ENCODE results near the gene DIAPH2. TPM values are rescaled to one million over a fixed set of nuclear protein-coding genes. Genes with fewer than 3 reads are reported as not detected.
"Not testable (repeated sequence)": the region's sequence is repeated elsewhere in the genome, so short reads cannot be mapped to it uniquely, and the experiment has no call there.

DIAPH2 gene
- total and polyA plus RNA-seq, 2 donors (not counting 1 experiment from before 2014, with no cell fraction given), result 4.2 to 32.4 TPM

DNA sequence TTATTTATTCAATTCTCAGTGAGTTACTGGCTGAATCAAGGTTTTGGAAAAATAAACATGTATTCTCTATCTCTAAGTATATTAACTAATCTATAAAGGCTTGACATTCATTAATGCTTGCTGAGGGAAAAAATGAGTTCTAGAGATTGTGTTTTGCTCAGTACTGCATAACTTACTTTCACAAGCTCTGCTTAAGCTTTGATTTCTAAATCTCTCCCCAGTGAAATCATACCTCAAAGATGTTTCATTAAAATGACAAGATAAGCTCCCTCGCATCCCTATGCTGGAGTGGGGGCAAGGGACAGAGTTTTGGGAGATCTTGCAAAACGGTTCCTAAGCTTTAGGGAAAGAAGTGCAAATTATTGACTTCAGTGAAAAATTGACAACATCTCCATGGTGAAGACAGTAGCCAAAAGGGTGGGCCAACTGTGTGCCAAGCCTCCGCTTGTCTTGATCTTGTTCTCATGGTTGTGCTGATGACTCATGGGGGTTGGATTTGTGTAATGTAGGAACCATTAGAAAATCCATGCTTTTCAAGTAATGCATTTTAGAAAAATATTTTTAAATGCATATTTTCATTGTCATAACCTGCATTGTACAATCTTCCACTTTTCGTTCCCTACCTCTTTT is 720.5 kb downstream of the DIAPH2 start:
- no peaks in the 10 kb centered on the region for H3K79me2 ChIP-seq (ENCODE audit: control insufficient read depth, insufficient read depth, low read length)
- no peak for TF ChIP-seq EZH2 (IDR thresholded peaks at IDR 0.05; ENCODE audit: borderline replicate concordance, insufficient read depth, low read depth, low read length, poor library complexity, severe bottlenecking)
- TF ChIP-seq, protein P1, sequence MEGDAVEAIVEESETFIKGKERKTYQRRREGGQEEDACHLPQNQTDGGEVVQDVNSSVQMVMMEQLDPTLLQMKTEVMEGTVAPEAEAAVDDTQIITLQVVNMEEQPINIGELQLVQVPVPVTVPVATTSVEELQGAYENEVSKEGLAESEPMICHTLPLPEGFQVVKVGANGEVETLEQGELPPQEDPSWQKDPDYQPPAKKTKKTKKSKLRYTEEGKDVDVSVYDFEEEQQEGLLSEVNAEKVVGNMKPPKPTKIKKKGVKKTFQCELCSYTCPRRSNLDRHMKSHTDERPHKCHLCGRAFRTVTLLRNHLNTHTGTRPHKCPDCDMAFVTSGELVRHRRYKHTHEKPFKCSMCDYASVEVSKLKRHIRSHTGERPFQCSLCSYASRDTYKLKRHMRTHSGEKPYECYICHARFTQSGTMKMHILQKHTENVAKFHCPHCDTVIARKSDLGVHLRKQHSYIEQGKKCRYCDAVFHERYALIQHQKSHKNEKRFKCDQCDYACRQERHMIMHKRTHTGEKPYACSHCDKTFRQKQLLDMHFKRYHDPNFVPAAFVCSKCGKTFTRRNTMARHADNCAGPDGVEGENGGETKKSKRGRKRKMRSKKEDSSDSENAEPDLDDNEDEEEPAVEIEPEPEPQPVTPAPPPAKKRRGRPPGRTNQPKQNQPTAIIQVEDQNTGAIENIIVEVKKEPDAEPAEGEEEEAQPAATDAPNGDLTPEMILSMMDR (IDR thresholded peaks at IDR 0.05), result no peak
- no peaks in the 10 kb centered on the region for H3K4me1 ChIP-seq (ENCODE audit: control insufficient read depth in 2 of 2, insufficient read depth in 2 of 2, low read length in 2 of 2)
- WGBS (ENCODE audit: insufficient coverage), result 80% methylated on average over 1 of the region's 4 CpGs
- peaks cover 0 to 7% (median 2%) of the 10 kb centered on the region in 3 donors for H3K9me3 ChIP-seq (ENCODE audit: control extremely low read depth in 1 of 3, control insufficient read depth in 2 of 3, insufficient read depth in 1 of 3, low read length in 2 of 3)
- no peak overlapping the region for H3K4me3 Mint-ChIP-seq
- ChIA-PET CTCF (no interaction called here), POLR2A (no interaction called here)
- H3K4me3 ChIP-seq (ENCODE audit: control extremely low read depth in 1 of 5, extremely low read depth in 1 of 5, insufficient read depth in 1 of 5, low read depth in 2 of 5, low read length in 4 of 5), result no peak overlapping the region
- DNase-seq, result no peak
- H3K9ac ChIP-seq (ENCODE audit: low read length), result no peak overlapping the region
- no peaks in the 10 kb centered on the region for H4K20me1 ChIP-seq (ENCODE audit: control insufficient read depth, insufficient read depth, low read length, poor library complexity, severe bottlenecking)
- H3K4me2 ChIP-seq (replicated peaks; ENCODE audit: low read depth, low read length, poor library complexity, severe bottlenecking), result no peak overlapping the region
- no peaks in the 10 kb centered on the region for H3K9me3 Mint-ChIP-seq (ENCODE audit: insufficient read depth)
- H3K27me3 Mint-ChIP-seq, result no peaks in the 10 kb centered on the region
- no peak for ATAC-seq (ENCODE audit: low read depth)
- intact Hi-C loops (cut with micrococcal nuclease), result no loop called here
- no peaks in the 10 kb centered on the region for H3K4me1 Mint-ChIP-seq
- no peak overlapping the region for H3K27ac Mint-ChIP-seq
- no peak overlapping the region for H3K27ac ChIP-seq (ENCODE audit: low read length in 2 of 2)
- H3K36me3 ChIP-seq (replicated peaks in 1 of 2; ENCODE audit: control extremely low read depth in 1 of 2, control insufficient read depth in 1 of 2, extremely low read depth in 1 of 2, insufficient read depth in 2 of 2, low read length in 1 of 2), result no peaks in the 10 kb centered on the region
- H3K27me3 ChIP-seq (replicated peaks in 1 of 4; ENCODE audit: control extremely low read depth in 1 of 4, control insufficient read depth in 3 of 4, insufficient read depth in 4 of 4, low read length in 3 of 4), result no peaks in the 10 kb centered on the region
- no peak overlapping the region for H2AFZ ChIP-seq (ENCODE audit: insufficient read depth, low read depth, low read length, poor library complexity, severe bottlenecking)

DNA sequence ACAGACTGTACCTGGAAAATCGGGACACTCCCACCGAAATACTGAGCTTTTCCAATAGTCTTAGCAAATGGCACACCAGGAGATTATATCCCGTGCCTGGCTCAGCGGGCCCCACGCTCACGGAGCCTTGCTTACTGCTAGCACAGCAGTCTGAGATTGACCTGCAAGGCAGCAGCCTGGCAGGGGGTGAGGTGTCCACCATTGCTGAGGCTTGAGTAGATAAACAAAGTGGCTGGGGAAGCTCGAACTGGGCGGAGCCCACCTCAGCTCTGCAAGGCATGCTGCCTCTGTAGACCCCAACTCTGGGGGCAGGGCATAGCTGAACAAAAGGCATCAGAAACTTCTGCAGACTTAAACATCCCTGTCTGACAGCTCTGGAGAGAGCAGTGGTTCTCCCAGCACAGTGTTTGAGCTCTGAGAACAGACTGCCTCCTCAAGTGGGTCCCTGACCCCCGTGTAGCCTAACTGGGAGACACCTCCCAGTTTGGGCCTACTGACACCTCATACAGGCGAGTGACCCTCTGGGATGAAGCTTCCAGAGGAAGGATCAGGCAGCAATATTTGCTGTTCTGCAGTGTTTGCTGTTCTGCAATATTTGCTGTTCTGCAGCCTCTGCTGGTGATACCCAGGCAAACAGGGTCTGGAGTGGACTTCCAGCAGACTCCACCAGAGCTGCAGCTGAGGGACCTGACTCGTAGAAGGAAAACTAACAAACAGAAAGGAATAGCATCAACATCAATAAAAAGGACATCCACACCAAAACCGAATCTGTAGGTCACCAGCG is 725.2 kb downstream of the DIAPH2 start:
- H3K4me3 Mint-ChIP-seq; H3K9me3 Mint-ChIP-seq (ENCODE audit: insufficient read depth); H2AFZ ChIP-seq (ENCODE audit: insufficient read depth, low read depth, low read length, poor library complexity, severe bottlenecking); H3K4me1 Mint-ChIP-seq; H3K4me3 ChIP-seq (ENCODE audit: control extremely low read depth in 1 of 5, extremely low read depth in 1 of 5, insufficient read depth in 1 of 5, low read depth in 2 of 5, low read length in 4 of 5); CTCF ChIA-PET; H4K20me1 ChIP-seq (ENCODE audit: control insufficient read depth, insufficient read depth, low read length, poor library complexity, severe bottlenecking); intact Hi-C loops (cut with micrococcal nuclease); H3K9ac ChIP-seq (ENCODE audit: low read length); H3K9me3 ChIP-seq (ENCODE audit: control extremely low read depth in 1 of 3, control insufficient read depth in 2 of 3, insufficient read depth in 1 of 3, low read length in 2 of 3); DNase-seq; H3K27me3 Mint-ChIP-seq; POLR2A ChIA-PET; H3K4me1 ChIP-seq (ENCODE audit: control insufficient read depth in 2 of 2, insufficient read depth in 2 of 2, low read length in 2 of 2); H3K27ac ChIP-seq (ENCODE audit: low read length in 2 of 2); H3K4me2 ChIP-seq (replicated peaks; ENCODE audit: low read depth, low read length, poor library complexity, severe bottlenecking); H3K36me3 ChIP-seq (replicated peaks in 1 of 2; ENCODE audit: control extremely low read depth in 1 of 2, control insufficient read depth in 1 of 2, extremely low read depth in 1 of 2, insufficient read depth in 2 of 2, low read length in 1 of 2); ATAC-seq (ENCODE audit: low read depth); H3K79me2 ChIP-seq (ENCODE audit: control insufficient read depth, insufficient read depth, low read length); H3K27ac Mint-ChIP-seq; H3K27me3 ChIP-seq (replicated peaks in 1 of 4; ENCODE audit: control extremely low read depth in 1 of 4, control insufficient read depth in 3 of 4, insufficient read depth in 4 of 4, low read length in 3 of 4): not testable (repeated sequence)
- WGBS (ENCODE audit: insufficient coverage), result 94% methylated on average over 7 of the region's 13 CpGs

Measured in B cell (primary cell).